ENCODE results near the gene IGSF21. TPM values are rescaled to one million over a fixed set of nuclear protein-coding genes. Genes with fewer than 3 reads are reported as not detected.

The IGSF21 gene
- total RNA-seq, 1 donor from 2014 or later = 0.35 TPM

- H3K4me3 Mint-ChIP-seq = no peak overlapping the region
- H3K36me3 Mint-ChIP-seq (ENCODE audit: low read depth) = no peaks in the 10 kb centered on the region
- no peaks in the 10 kb centered on the region for H3K4me1 Mint-ChIP-seq
- no peak for TF ChIP-seq CTCF (conservative IDR thresholded peaks at IDR 0.05)
- H3K27ac Mint-ChIP-seq (ENCODE audit: unreplicated experiment) = no peak overlapping the region
- H3K27me3 Mint-ChIP-seq (ENCODE audit: low read depth) = peaks cover 50% of the 10 kb centered on the region
- no peak for DNase-seq (ENCODE audit: low read depth, low spot score)
- H3K9me3 Mint-ChIP-seq = no peaks in the 10 kb centered on the region
Observed at GRCh38 chr1:18397641-18398040, 290.0 kb downstream of the IGSF21 start.

GRCh38 chr1:18398791-18399530 lies 291.4 kb downstream of the IGSF21 start:
- peak overlapping the region; percentile 22 for H3K27ac Mint-ChIP-seq (ENCODE audit: unreplicated experiment)
- no peaks in the 10 kb centered on the region for H3K36me3 Mint-ChIP-seq (ENCODE audit: low read depth)
- H3K27me3 Mint-ChIP-seq (ENCODE audit: low read depth) = peaks cover 46% of the 10 kb centered on the region
- H3K9me3 Mint-ChIP-seq = no peaks in the 10 kb centered on the region
- H3K4me1 Mint-ChIP-seq = no peaks in the 10 kb centered on the region
- TF ChIP-seq CTCF (conservative IDR thresholded peaks at IDR 0.05) = peak; percentile 38
- DNase-seq (ENCODE audit: low read depth, low spot score) = no peak
- H3K4me3 Mint-ChIP-seq = no peak overlapping the region

GRCh38 chr1:18400347-18401102 lies 292.9 kb downstream of the IGSF21 start:
- Mint-ChIP-seq H3K36me3 (ENCODE audit: low read depth) (no peaks in the 10 kb centered on the region), H3K4me1 (no peaks in the 10 kb centered on the region), H3K27ac (ENCODE audit: unreplicated experiment) (no peak overlapping the region), H3K9me3 (no peaks in the 10 kb centered on the region), H3K4me3 (no peak overlapping the region), H3K27me3 (ENCODE audit: low read depth) (peaks cover 38% of the 10 kb centered on the region)
- DNase-seq (ENCODE audit: low read depth, low spot score) = no peak
- TF ChIP-seq CTCF (conservative IDR thresholded peaks at IDR 0.05) = no peak

GRCh38 chr1:18401921-18402320 lies 294.3 kb downstream of the IGSF21 start:
- no peak for DNase-seq (ENCODE audit: low read depth, low spot score)
- Mint-ChIP-seq H3K9me3 (no peaks in the 10 kb centered on the region), H3K36me3 (ENCODE audit: low read depth) (no peaks in the 10 kb centered on the region), H3K27ac (ENCODE audit: unreplicated experiment) (no peak overlapping the region), H3K27me3 (ENCODE audit: low read depth) (peaks cover 30% of the 10 kb centered on the region), H3K4me3 (no peak overlapping the region), H3K4me1 (no peaks in the 10 kb centered on the region)
- TF ChIP-seq CTCF (conservative IDR thresholded peaks at IDR 0.05) = no peak

GRCh38 chr1:18404460-18404859 lies 296.9 kb downstream of the IGSF21 start:
- Mint-ChIP-seq H3K36me3 (ENCODE audit: low read depth) (no peaks in the 10 kb centered on the region), H3K27ac (ENCODE audit: unreplicated experiment) (no peak overlapping the region), H3K4me1 (no peaks in the 10 kb centered on the region), H3K4me3 (no peak overlapping the region), H3K9me3 (no peaks in the 10 kb centered on the region), H3K27me3 (ENCODE audit: low read depth) (peaks cover 12% of the 10 kb centered on the region)
- no peak for TF ChIP-seq CTCF (conservative IDR thresholded peaks at IDR 0.05)
- no peak for DNase-seq (ENCODE audit: low read depth, low spot score)
